Panc1 (cell line): Measurements from ENCODE around the gene ALOX5AP. TPM values are rescaled to one million over a fixed set of nuclear protein-coding genes. Genes with fewer than 3 reads are reported as not detected.

Experiments used
- ATAC-seq: fragments of 200-7000 bp; cut with Tn5 transposase; 2 replicates; pipeline ENCODE4 v1.9.1; 2020; ENCODE audit warnings: mild to moderate bottlenecking, moderate library complexity
- BruUV-seq: library from RNA; stranded (reverse); fragments of 400-500 nt; replicated peaks from 2 replicates; lab custom pipeline; 2021; lab: Mats Ljungman, UMichigan
- CTCF ChIA-PET: fragments of 300-600 bp; sonication (Branson Sonifier 250); formaldehyde crosslinking; loops from one replicate; lab custom pipeline; 2022; ENCODE audit warnings: antibody characterized with exemption; lab: Charles Lee
- POLR2A ChIA-PET: fragments of 300-600 bp; sonication (Branson Sonifier 250); formaldehyde crosslinking; loops from one replicate; lab custom pipeline; 2022; ENCODE audit warnings: antibody characterized with exemption; lab: Charles Lee
- DNase-seq: peaks from one replicate; pipeline ENCODE4 v3.0.0-alpha.2; 2010; ENCODE audit warnings: low read depth, low spot score
- H3K27ac ChIP-seq: 2 replicates; pipeline ENCODE4 v1.5.1; 2011; ENCODE audit warnings: mild to moderate bottlenecking, low read length, inconsistent platforms
- H3K27me3 ChIP-seq: fragments of 200-500 bp; sonication (Bioruptor generic); 2 replicates; pipeline ENCODE4 v1.6.0; 2014; ENCODE audit warnings: low read length, inconsistent platforms; ENCODE audit not compliant: control insufficient read depth, insufficient read depth
- H3K36me3 ChIP-seq: fragments of 200-500 bp; sonication (Bioruptor generic); 2 replicates; pipeline ENCODE4 v1.5.1; 2014; ENCODE audit warnings: inconsistent platforms, mild to moderate bottlenecking, low read length, moderate library complexity; ENCODE audit not compliant: control insufficient read depth, insufficient read depth
- H3K4me1 ChIP-seq: 2 replicates; pipeline ENCODE4 v1.5.1; 2011; ENCODE audit warnings: inconsistent platforms, mild to moderate bottlenecking, low read length, moderate library complexity; ENCODE audit not compliant: control insufficient read depth, insufficient read depth
- H3K4me3 ChIP-seq, 2 experiments: 2 replicates each; pipeline ENCODE4 v1.5.1; 2011 to 2012; ENCODE audit warnings: low read depth in 2 of 2, low read length in 2 of 2, mild to moderate bottlenecking in 2 of 2, inconsistent platforms in 1 of 2, moderate library complexity in 1 of 2
- H3K9me3 ChIP-seq: fragments of 200-500 bp; sonication (Bioruptor generic); 2 replicates; pipeline ENCODE4 v1.5.1; 2014; ENCODE audit warnings: low read depth, mild to moderate bottlenecking, inconsistent platforms, low read length, moderate library complexity; ENCODE audit not compliant: control insufficient read depth, insufficient read depth
- CTCF ChIP-seq: fragments of 450-650 bp; IDR thresholded peaks from 2 replicates; pipeline ENCODE4 v1.5.1; 2017; ENCODE audit warnings: mild to moderate bottlenecking
- POLR2AphosphoS5 ChIP-seq: IDR thresholded peaks from 2 replicates; pipeline ENCODE4 v1.6.1; 2012; ENCODE audit warnings: mild to moderate bottlenecking, low read depth, low read length, moderate library complexity
- REST ChIP-seq, 2 experiments: IDR thresholded peaks; 2 replicates each; pipeline ENCODE4 v1.6.1; 2011 to 2012; ENCODE audit warnings: low read depth in 2 of 2, control low read depth in 1 of 2, low read length in 1 of 2, mild to moderate bottlenecking in 1 of 2, moderate library complexity in 1 of 2; ENCODE audit not compliant: insufficient read depth in 1 of 2
- SIN3A ChIP-seq: IDR thresholded peaks from 2 replicates; pipeline ENCODE4 v1.6.1; 2012; ENCODE audit warnings: low read depth, mild to moderate bottlenecking, low read length, moderate library complexity, borderline replicate concordance; ENCODE audit not compliant: insufficient read depth
- TCF7L2 ChIP-seq: IDR thresholded peaks from 2 replicates; pipeline ENCODE4 v1.6.1; 2011; ENCODE audit warnings: mild to moderate bottlenecking, low read depth, low read length, inconsistent platforms
- in situ Hi-C: cut with HindIII; loops from 2 replicates; pipeline ENCODE4 v1.10.0; 2016; ENCODE audit warnings: low sequenced_read_pairs, low pct_unique_long_range_greater_than_20kb
- intact Hi-C: fragments of 100-400 bp; cut with micrococcal nuclease; formaldehyde crosslinking; loops from one replicate; pipeline ENCODE4 v1.10.0; 2022; ENCODE audit not compliant: unreplicated experiment
- total RNA-seq: library from RNA; stranded (reverse); gene quantifications from one replicate; pipeline ENCODE4 v1.2.1, GENCODE V29; 2021; ENCODE audit not compliant: unreplicated experiment

Gene ALOX5AP
- total RNA-seq, 1 experiment from 2014 or later: 2.1 TPM

GRCh38 chr13:30776661-30777060 lies 41.3 kb downstream of the ALOX5AP start:
- Histone ChIP-seq H3K36me3 (no peaks in the 10 kb centered on the region), H3K27me3 (no peaks in the 10 kb centered on the region), H3K4me1 (no peaks in the 10 kb centered on the region), H3K9me3 (no peaks in the 10 kb centered on the region), H3K4me3 (no peak overlapping the region), H3K27ac (peak overlapping the region; percentile 29; the same call in 1 of the 2 replicates)
- intact Hi-C loops (no loop called here), in situ Hi-C loops (no loop called here)
- BruUV-seq: no TSS peak
- no peak for DNase-seq
- ChIA-PET POLR2A (no interaction called here), CTCF (no interaction called here)
- no peak for TF ChIP-seq REST (IDR thresholded peaks at IDR 0.05; ENCODE audit: insufficient read depth in 1 of 2, low read depth in 2 of 2, low read length in 1 of 2)
- TF ChIP-seq SIN3A: no peak
- no peak for ATAC-seq

GRCh38 chr13:30779016-30779415 lies 43.7 kb downstream of the ALOX5AP start:
- Histone ChIP-seq H3K36me3 (no peaks in the 10 kb centered on the region), H3K27me3 (no peaks in the 10 kb centered on the region), H3K4me3 (no peak overlapping the region), H3K27ac (no peak overlapping the region), H3K9me3 (no peaks in the 10 kb centered on the region), H3K4me1 (no peaks in the 10 kb centered on the region)
- in situ Hi-C loops: no loop called here
- no peak for ATAC-seq
- no TSS peak for BruUV-seq
- CTCF ChIA-PET: no interaction called here
- POLR2A ChIA-PET: no interaction called here
- TF ChIP-seq REST (IDR thresholded peaks at IDR 0.05; ENCODE audit: insufficient read depth in 1 of 2, low read depth in 2 of 2, low read length in 1 of 2) (no peak), SIN3A (no peak), TCF7L2 (no peak), POLR2AphosphoS5 (no peak), CTCF (no peak)
- intact Hi-C loops: no loop called here
- DNase-seq: no peak
